Left lobe of liver (tissue), 2 donors: ENCODE results near the gene AAMDC. TPM values are rescaled to one million over a fixed set of nuclear protein-coding genes. Genes with fewer than 3 reads are reported as not detected.
"Not testable (repeated sequence)": the region's sequence is repeated elsewhere in the genome, so short reads cannot be mapped to it uniquely, and the experiment has no call there.

Experiments used
- ATAC-seq: fragments of 200-7000 bp; cut with Tn5 transposase; one replicate; pipeline ENCODE4 v1.9.1; 2020; ENCODE audit warnings: mild to moderate bottlenecking, moderate library complexity
- DNase-seq: peaks from one replicate; pipeline ENCODE4 v3.0.0-alpha.2; 2020; ENCODE audit warnings: low spot score
- total RNA-seq: library from RNA; stranded (reverse); gene quantifications from one replicate; pipeline ENCODE4 v1.2.1, GENCODE V29; 2021
- donor health status: DM: no; HTN: no; CAD: no; lungs with moderate emphysema.
- donor health status: DM: no; HTN: yes; CAD: no.

The AAMDC gene
- total RNA-seq, 1 donor from 2014 or later: 18.5 TPM

GRCh38 chr11:77883775-77884174 lies 62.8 kb downstream of the AAMDC start:
- no peak for DNase-seq
- no peak for ATAC-seq

GRCh38 chr11:77884186-77884828 lies 63.4 kb downstream of the AAMDC start:
- DNase-seq: no peak

GRCh38 chr11:77884829-77885190 lies 63.9 kb downstream of the AAMDC start:
- DNase-seq (no peak), ATAC-seq (no peak)

More at GRCh38 chr11:77884186-77884828, 63.4 kb downstream of the AAMDC start:
- ATAC-seq: no peak

- DNase-seq: no peak
- no peak for ATAC-seq
Observed at GRCh38 chr11:77886401-77886800, 65.5 kb downstream of the AAMDC start.

- ATAC-seq: not testable (repeated sequence)
Observed at GRCh38 chr11:77889045-77889444, 68.1 kb downstream of the AAMDC start.

GRCh38 chr11:77890100-77890614 lies 69.2 kb downstream of the AAMDC start:
- not testable (repeated sequence) for ATAC-seq, DNase-seq

More at GRCh38 chr11:77889045-77889444, 68.1 kb downstream of the AAMDC start:
- not testable (repeated sequence) for DNase-seq

- ATAC-seq: peak; percentile 95
- not testable (repeated sequence) for DNase-seq
Observed at GRCh38 chr11:77890619-77891056, 69.7 kb downstream of the AAMDC start.

GRCh38 chr11:77891256-77891655 lies 70.3 kb downstream of the AAMDC start:
- ATAC-seq, DNase-seq: not testable (repeated sequence)

GRCh38 chr11:77891703-77892102 lies 70.8 kb downstream of the AAMDC start:
- not testable (repeated sequence) for ATAC-seq, DNase-seq

GRCh38 chr11:77894949-77895348 lies 74.0 kb downstream of the AAMDC start:
- ATAC-seq, DNase-seq: not testable (repeated sequence)

- ATAC-seq (no peak), DNase-seq (no peak)
Observed at GRCh38 chr11:77908835-77909234, 87.9 kb downstream of the AAMDC start.

GRCh38 chr11:77909277-77909676 lies 88.3 kb downstream of the AAMDC start:
- ATAC-seq (no peak), DNase-seq (no peak)

GRCh38 chr11:77910828-77911227 lies 89.9 kb downstream of the AAMDC start:
- ATAC-seq, DNase-seq: not testable (repeated sequence)

GRCh38 chr11:77913608-77914306 lies 92.8 kb downstream of the AAMDC start:
- peak; percentile 65 for ATAC-seq
- not testable (repeated sequence) for DNase-seq

GRCh38 chr11:77914307-77914791 lies 93.4 kb downstream of the AAMDC start:
- ATAC-seq: peak; percentile 86
- DNase-seq: peak; percentile 57

- not testable (repeated sequence) for DNase-seq, ATAC-seq
Observed at GRCh38 chr11:77917713-77918112, 96.8 kb downstream of the AAMDC start.

Other genes with a start within 250 kb of the AAMDC start
- gene AQP11, start 231.2 kb upstream of the AAMDC start, total RNA-seq: 13.1 TPM
- 41.3 TPM for gene CLNS1A, start 183.3 kb upstream of the AAMDC start, total RNA-seq
- 19.9 TPM for gene RSF1, start 422 bp upstream of the AAMDC start, total RNA-seq
- gene INTS4, start 173.5 kb downstream of the AAMDC start, total RNA-seq: 10.1 TPM
- 4.1 TPM for gene KCTD14, start 202.1 kb downstream of the AAMDC start, total RNA-seq
- gene THRSP, start 242.7 kb downstream of the AAMDC start, total RNA-seq: 48.6 TPM